GM23248 (cell line): ENCODE data around the gene RBMS1. TPM values are rescaled to one million over a fixed set of nuclear protein-coding genes. Genes with fewer than 3 reads are reported as not detected.

Experiments used
- DNase-seq: peaks from one replicate; pipeline ENCODE4 v3.0.0-alpha.2; 2015
- H2AFZ ChIP-seq: fragments of 200-600 bp; sonication (generic); 2 replicates; pipeline ENCODE4 v1.6.1; 2016; ENCODE audit warnings: antibody characterized with exemption
- H3F3A ChIP-seq: fragments of 200-600 bp; sonication (generic); 2 replicates; pipeline ENCODE4 v1.6.1; 2016; ENCODE audit warnings: mild to moderate bottlenecking, antibody characterized with exemption, mixed run types; ENCODE audit not compliant: insufficient read depth
- H3K27ac ChIP-seq: fragments of 200-600 bp; sonication (generic); 2 replicates; pipeline ENCODE4 v1.5.1; 2016; ENCODE audit warnings: mild to moderate bottlenecking
- H3K27me3 ChIP-seq: fragments of 200-600 bp; sonication (generic); replicated peaks from 2 replicates; pipeline ENCODE4 v1.6.1; 2016; ENCODE audit warnings: mild to moderate bottlenecking; ENCODE audit not compliant: insufficient read depth
- H3K36me3 ChIP-seq: fragments of 200-600 bp; sonication (generic); 2 replicates; pipeline ENCODE4 v1.6.1; 2016; ENCODE audit warnings: low read depth, mild to moderate bottlenecking
- H3K4me1 ChIP-seq: fragments of 200-600 bp; sonication (generic); 2 replicates; pipeline ENCODE4 v1.6.1; 2016; ENCODE audit warnings: mild to moderate bottlenecking; ENCODE audit not compliant: insufficient read depth
- H3K4me2 ChIP-seq: fragments of 200-600 bp; sonication (generic); one replicate; pipeline ENCODE4 v1.6.1; 2016; ENCODE audit warnings: mild to moderate bottlenecking; ENCODE audit not compliant: unreplicated experiment
- H3K4me3 ChIP-seq: fragments of 200-600 bp; sonication (generic); 2 replicates; pipeline ENCODE4 v1.5.1; 2016; ENCODE audit warnings: mild to moderate bottlenecking
- H3K79me2 ChIP-seq: fragments of 200-600 bp; sonication (generic); 2 replicates; pipeline ENCODE4 v1.6.1; 2016; ENCODE audit warnings: mild to moderate bottlenecking; ENCODE audit not compliant: insufficient read depth
- H3K9ac ChIP-seq: fragments of 200-600 bp; sonication (generic); 2 replicates; pipeline ENCODE4 v1.6.1; 2016; ENCODE audit warnings: mild to moderate bottlenecking
- H3K9me2 ChIP-seq: fragments of 200-600 bp; sonication (generic); 2 replicates; pipeline ENCODE4 v1.6.1; 2016; ENCODE audit warnings: mixed run types, mild to moderate bottlenecking, moderate library complexity; ENCODE audit not compliant: insufficient read depth
- H3K9me3 ChIP-seq: fragments of 200-600 bp; sonication (generic); one replicate; pipeline ENCODE4 v1.6.1; 2017; ENCODE audit warnings: low read depth
- H4K20me1 ChIP-seq: fragments of 200-600 bp; sonication (generic); 2 replicates; pipeline ENCODE4 v1.6.0; 2016; ENCODE audit not compliant: insufficient read depth
- EZH2 ChIP-seq: fragments of 200-600 bp; sonication (generic); IDR thresholded peaks from 2 replicates; pipeline ENCODE4 v1.6.1; 2018; ENCODE audit warnings: antibody characterized with exemption, mild to moderate bottlenecking; ENCODE audit not compliant: insufficient read depth, poor library complexity, severe bottlenecking
- EZH2phosphoT487 ChIP-seq: fragments of 200-600 bp; sonication (generic); IDR thresholded peaks from 2 replicates; pipeline ENCODE4 v1.6.1; 2018; ENCODE audit warnings: antibody characterized with exemption, moderate library complexity, mild to moderate bottlenecking, low read depth; ENCODE audit not compliant: insufficient read depth
- WGBS, 2 experiments: methylation state at CpG; one replicate each; pipeline ENCODE4 v1.1.6; 2015 to 2017; ENCODE audit warnings: low lambda C conversion rate in 2 of 2, low coverage in 1 of 2; ENCODE audit errors: missing lambda C conversion rate in 2 of 2; 5-methylcytosine and 5-hydroxymethylcytosine counted together
- in situ Hi-C: fragments of 300-500 bp; cut with MboI; formaldehyde crosslinking; loops from 2 replicates; pipeline ENCODE4 v1.15.0; 2020
- polyA plus RNA-seq: library from polyadenylated mRNA; unstranded; fragments of >200 nt; fragmentation: Nextera tagmentation; extraction: Ambion mirVana; gene quantifications from 2 replicates; pipeline ENCODE4 v1.2.1, GENCODE V29; 2016
- total RNA-seq: library from RNA; depleted of rRNA; stranded (reverse); fragments of >200 nt; shearing (Covaris generic); gene quantifications from 2 replicates; pipeline ENCODE4 v1.2.3, GENCODE V29; 2014

RBMS1 gene
- total and polyA plus RNA-seq, 2 experiments from 2014 or later = 72.3 to 91.7 TPM

- peaks cover 73% of the 10 kb centered on the region for H3K79me2 ChIP-seq
- no peaks in the 10 kb centered on the region for H3K9me2 ChIP-seq
- DNase-seq = peak; percentile 55
- WGBS, 2 experiments = 50 to 53% methylated on average over 3 of the region's 3 CpGs
- peak overlapping the region; percentile 34 for H3K4me2 ChIP-seq
- no peaks in the 10 kb centered on the region for H3K27me3 ChIP-seq
- H4K20me1 ChIP-seq = no peaks in the 10 kb centered on the region
- H3F3A ChIP-seq = peaks cover 83% of the 10 kb centered on the region
- in situ Hi-C loops = no loop called here
- peaks cover 42% of the 10 kb centered on the region for H3K36me3 ChIP-seq
- no peak overlapping the region for H3K4me3 ChIP-seq
- H3K9me3 ChIP-seq = no peaks in the 10 kb centered on the region
- peak overlapping the region; percentile 52; the same call in 1 of the 2 replicates for H3K9ac ChIP-seq
- peak overlapping the region; percentile 98 for H3K27ac ChIP-seq
- TF ChIP-seq EZH2 (no peak), EZH2phosphoT487 (peak; percentile 84; the same call in 1 of the 2 replicates)
- H2AFZ ChIP-seq = no peak overlapping the region
- H3K4me1 ChIP-seq = peaks cover 69% of the 10 kb centered on the region
Observed at GRCh38 chr2:160289831-160290230, 203.8 kb downstream of the RBMS1 start.

- Histone ChIP-seq H3K27me3 (no peaks in the 10 kb centered on the region), H3K9me3 (no peaks in the 10 kb centered on the region), H2AFZ (no peak overlapping the region), H3K9ac (peak overlapping the region; percentile 52), H3K27ac (peak overlapping the region; percentile 98), H3K4me3 (no peak overlapping the region), H3K4me2 (no peak overlapping the region), H3F3A (peaks cover 81% of the 10 kb centered on the region), H3K9me2 (no peaks in the 10 kb centered on the region), H4K20me1 (no peaks in the 10 kb centered on the region), H3K4me1 (peaks cover 62% of the 10 kb centered on the region), H3K36me3 (peaks cover 49% of the 10 kb centered on the region), H3K79me2 (peaks cover 79% of the 10 kb centered on the region)
- TF ChIP-seq EZH2 (no peak), EZH2phosphoT487 (no peak)
- DNase-seq = no peak
- WGBS, 2 experiments = 18 to 32% methylated on average over 1 of the region's 1 CpG
- in situ Hi-C loops = no loop called here
Observed at GRCh38 chr2:160289126-160289525, 204.5 kb downstream of the RBMS1 start.

DNA sequence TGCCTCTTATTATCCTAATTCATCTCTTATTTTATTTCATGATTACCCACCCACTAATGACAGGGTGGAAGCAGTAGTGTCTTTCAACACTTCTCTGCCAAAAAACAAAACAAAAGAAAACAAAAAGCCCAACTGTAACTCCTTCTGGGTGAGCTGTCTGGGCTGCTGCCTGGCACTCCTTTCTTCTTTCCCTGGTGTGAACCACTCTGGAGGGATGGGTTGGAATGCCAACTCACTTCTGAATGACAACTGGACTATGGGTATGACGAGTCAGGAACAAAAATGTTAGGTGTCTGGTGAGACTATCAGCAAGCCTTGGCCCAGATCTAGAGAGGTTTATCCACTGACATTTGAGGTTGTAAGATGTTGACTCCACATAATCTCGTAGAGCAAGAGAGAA lies 205.3 kb downstream of the RBMS1 start:
- H3K4me2 ChIP-seq = peak overlapping the region; percentile 29
- H3K27ac ChIP-seq = peak overlapping the region; percentile 98
- in situ Hi-C loops = no loop called here
- TF ChIP-seq EZH2 (no peak), EZH2phosphoT487 (no peak)
- peaks cover 87% of the 10 kb centered on the region for H3K79me2 ChIP-seq
- peaks cover 55% of the 10 kb centered on the region for H3K4me1 ChIP-seq
- peak; percentile 77 for DNase-seq
- 11 to 17% methylated on average over 2 of the region's 2 CpGs for WGBS, 2 experiments
- H3K27me3 ChIP-seq = no peaks in the 10 kb centered on the region
- peak overlapping the region; percentile 52 for H3K9ac ChIP-seq
- no peaks in the 10 kb centered on the region for H3K9me2 ChIP-seq
- peaks cover 57% of the 10 kb centered on the region for H3K36me3 ChIP-seq
- no peaks in the 10 kb centered on the region for H3K9me3 ChIP-seq
- H3F3A ChIP-seq = peaks cover 81% of the 10 kb centered on the region
- H2AFZ ChIP-seq = no peak overlapping the region
- no peaks in the 10 kb centered on the region for H4K20me1 ChIP-seq
- H3K4me3 ChIP-seq = no peak overlapping the region

DNA sequence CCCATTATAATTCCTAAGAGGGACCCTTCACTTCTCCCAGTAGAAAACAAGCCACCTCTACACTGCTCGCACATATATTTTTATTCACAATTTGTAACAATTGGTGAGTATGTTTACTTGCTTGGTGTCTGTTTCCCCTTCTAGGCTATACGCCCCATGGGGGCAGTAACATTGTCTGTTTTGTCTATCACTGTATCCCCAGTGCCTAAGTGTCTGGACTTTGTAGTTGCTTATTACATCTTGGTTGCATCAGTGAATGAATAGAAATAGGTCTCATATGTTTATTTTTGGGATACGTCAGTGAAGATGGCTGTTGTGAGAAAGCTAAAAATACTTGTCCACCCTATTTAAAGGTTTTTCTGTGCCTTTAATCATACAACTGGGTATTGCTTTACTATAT lies 206.1 kb downstream of the RBMS1 start:
- Histone ChIP-seq H2AFZ (no peak overlapping the region), H3K27me3 (no peaks in the 10 kb centered on the region), H3K79me2 (peaks cover 95% of the 10 kb centered on the region), H3K9me2 (no peaks in the 10 kb centered on the region), H3K4me1 (peaks cover 50% of the 10 kb centered on the region), H3K4me2 (no peak overlapping the region), H3K36me3 (peaks cover 65% of the 10 kb centered on the region), H4K20me1 (no peaks in the 10 kb centered on the region), H3K4me3 (no peak overlapping the region), H3F3A (peaks cover 81% of the 10 kb centered on the region), H3K9ac (no peak overlapping the region), H3K9me3 (no peaks in the 10 kb centered on the region), H3K27ac (0 out of 2 replicates have a peak overlapping the region, but pooled peaks have one; percentile 98)
- no peak for DNase-seq
- in situ Hi-C loops = no loop called here
- TF ChIP-seq EZH2 (no peak), EZH2phosphoT487 (no peak)
- WGBS, 2 experiments = 65% methylated on average over 3 of the region's 3 CpGs

DNA sequence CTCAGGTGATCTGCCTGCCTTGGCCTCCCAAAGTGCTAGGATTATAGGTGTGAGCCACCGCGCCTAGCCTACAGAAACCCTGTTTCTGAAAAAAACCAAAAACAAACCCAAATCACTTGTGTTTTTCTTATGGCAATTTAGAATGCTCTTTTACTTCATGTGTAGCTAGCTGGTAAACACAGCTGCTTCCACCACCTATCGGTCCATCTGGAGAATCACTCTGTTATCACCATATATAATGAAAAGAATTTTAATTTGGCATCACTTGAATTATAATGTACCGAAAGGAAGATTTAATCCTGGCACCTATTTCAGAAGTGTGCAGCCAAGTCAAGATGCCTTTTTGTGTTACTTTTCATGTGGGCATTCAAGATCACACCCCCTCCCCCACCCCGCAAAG lies 207.1 kb downstream of the RBMS1 start:
- Histone ChIP-seq H3K4me3 (no peak overlapping the region), H3K36me3 (peaks cover 63% of the 10 kb centered on the region), H3K4me2 (no peak overlapping the region), H2AFZ (no peak overlapping the region), H3K27ac (no peak overlapping the region), H3K9ac (no peak overlapping the region), H3K27me3 (no peaks in the 10 kb centered on the region), H3K4me1 (peaks cover 48% of the 10 kb centered on the region), H3K9me2 (no peaks in the 10 kb centered on the region), H3K9me3 (no peaks in the 10 kb centered on the region), H4K20me1 (no peaks in the 10 kb centered on the region), H3F3A (peaks cover 81% of the 10 kb centered on the region), H3K79me2 (peaks cover 97% of the 10 kb centered on the region)
- in situ Hi-C loops = no loop called here
- DNase-seq = no peak
- 96 to 99% methylated on average over 5 of the region's 5 CpGs for WGBS, 2 experiments
- no peak for TF ChIP-seq EZH2phosphoT487
- no peak for TF ChIP-seq EZH2
